H9 (cell line): ENCODE data around the gene EGFR. TPM values are rescaled to one million over a fixed set of nuclear protein-coding genes. Genes with fewer than 3 reads are reported as not detected.

Source experiments
- DNase-seq: peaks from one replicate; pipeline ENCODE4 v3.0.0-alpha.2; 2017
- H2AFZ ChIP-seq: one replicate; pipeline ENCODE4 v1.6.1; 2013; ENCODE audit warnings: mild to moderate bottlenecking, low read length, control low read depth, moderate library complexity
- H2AK5ac ChIP-seq: 2 replicates; pipeline ENCODE4 v1.6.1; 2013; ENCODE audit warnings: low read length, control low read depth, mixed read lengths; ENCODE audit not compliant: insufficient read length
- H2BK120ac ChIP-seq: one replicate; pipeline ENCODE4 v1.6.1; 2013; ENCODE audit warnings: low read depth, mild to moderate bottlenecking, low read length, control low read depth, inconsistent platforms; ENCODE audit not compliant: poor library complexity, severe bottlenecking
- H2BK12ac ChIP-seq: 2 replicates; pipeline ENCODE4 v1.6.1; 2013; ENCODE audit warnings: low read length, control low read depth, mixed read lengths, low read depth; ENCODE audit not compliant: insufficient read length
- H2BK15ac ChIP-seq: 2 replicates; pipeline ENCODE4 v1.6.1; 2013; ENCODE audit warnings: low read depth, low read length, control low read depth
- H2BK20ac ChIP-seq: one replicate; pipeline ENCODE4 v1.6.1; 2013; ENCODE audit warnings: low read depth, mild to moderate bottlenecking, low read length, control low read depth, inconsistent platforms; ENCODE audit not compliant: poor library complexity, severe bottlenecking
- H2BK5ac ChIP-seq: 2 replicates; pipeline ENCODE4 v1.6.1; 2013; ENCODE audit warnings: low read length, control low read depth, mixed read lengths; ENCODE audit not compliant: insufficient read length
- H3K14ac ChIP-seq: 2 replicates; pipeline ENCODE4 v1.6.1; 2013; ENCODE audit warnings: low read length, control low read depth; ENCODE audit not compliant: insufficient read depth
- H3K18ac ChIP-seq: 2 replicates; pipeline ENCODE4 v1.6.1; 2013; ENCODE audit warnings: low read depth, mild to moderate bottlenecking, mixed read lengths, low read length, control low read depth; ENCODE audit not compliant: insufficient read length
- H3K23ac ChIP-seq: 2 replicates; pipeline ENCODE4 v1.6.1; 2013; ENCODE audit warnings: low read length, control low read depth, mixed read lengths, low read depth; ENCODE audit not compliant: insufficient read length
- H3K23me2 ChIP-seq: 2 replicates; pipeline ENCODE4 v1.6.1; 2013; ENCODE audit warnings: low read depth, mild to moderate bottlenecking, mixed read lengths, low read length, control low read depth; ENCODE audit not compliant: insufficient read length, poor library complexity, severe bottlenecking
- H3K27ac ChIP-seq: 2 replicates; pipeline ENCODE4 v1.5.1; 2013; ENCODE audit warnings: low read length, control low read depth, mixed read lengths, low read depth; ENCODE audit not compliant: insufficient read length
- H3K27me3 ChIP-seq: 2 replicates; pipeline ENCODE4 v1.6.1; 2013; ENCODE audit warnings: low read length, control low read depth, inconsistent platforms; ENCODE audit not compliant: insufficient read depth
- H3K4ac ChIP-seq: 2 replicates; pipeline ENCODE4 v1.6.1; 2013; ENCODE audit warnings: low read depth, mild to moderate bottlenecking, control low read depth, inconsistent platforms, low read length, moderate library complexity
- H3K4me1 ChIP-seq: 2 replicates; pipeline ENCODE4 v1.6.1; 2013; ENCODE audit warnings: low read length, control low read depth, inconsistent platforms; ENCODE audit not compliant: insufficient read depth
- H3K4me2 ChIP-seq: 2 replicates; pipeline ENCODE4 v1.6.1; 2013; ENCODE audit warnings: low read length, control low read depth, mixed read lengths; ENCODE audit not compliant: insufficient read length, insufficient read depth
- H3K56ac ChIP-seq: 2 replicates; pipeline ENCODE4 v1.6.1; 2013; ENCODE audit warnings: low read depth, mild to moderate bottlenecking, mixed read lengths, low read length, control low read depth; ENCODE audit not compliant: insufficient read length
- H3K79me1 ChIP-seq: 2 replicates; pipeline ENCODE4 v1.6.1; 2013; ENCODE audit warnings: low read depth, mild to moderate bottlenecking, moderate library complexity, low read length, control low read depth, inconsistent platforms; ENCODE audit not compliant: insufficient read depth, poor library complexity, severe bottlenecking
- H3K79me2 ChIP-seq: 2 replicates; pipeline ENCODE4 v1.6.1; 2013; ENCODE audit warnings: low read length, control low read depth, inconsistent platforms; ENCODE audit not compliant: insufficient read depth
- H3K9ac ChIP-seq: 2 replicates; pipeline ENCODE4 v1.6.1; 2013; ENCODE audit warnings: low read length, control low read depth, mixed read lengths; ENCODE audit not compliant: insufficient read length; ENCODE audit errors: extremely low read depth
- H3K9me3 ChIP-seq: one replicate; pipeline ENCODE4 v1.6.1; 2013; ENCODE audit warnings: low read depth, low read length, inconsistent platforms; ENCODE audit not compliant: control insufficient read depth
- H3T11ph ChIP-seq: one replicate; pipeline ENCODE4 v1.6.1; 2013; ENCODE audit warnings: mild to moderate bottlenecking, low read length, control low read depth, inconsistent platforms
- H4K20me1 ChIP-seq: one replicate; pipeline ENCODE4 v1.6.1; 2013; ENCODE audit not compliant: control insufficient read depth, insufficient read length, insufficient read depth
- H4K5ac ChIP-seq: 2 replicates; pipeline ENCODE4 v1.6.1; 2013; ENCODE audit warnings: low read depth, mild to moderate bottlenecking, mixed read lengths, low read length, control low read depth; ENCODE audit not compliant: insufficient read length
- H4K8ac ChIP-seq: replicated peaks from 2 replicates; pipeline ENCODE4 v1.6.1; 2013; ENCODE audit warnings: low read length, control low read depth, mixed read lengths, low read depth; ENCODE audit not compliant: insufficient read length
- H4K91ac ChIP-seq: 2 replicates; pipeline ENCODE4 v1.6.1; 2013; ENCODE audit warnings: low read depth, mild to moderate bottlenecking, moderate library complexity, mixed read lengths, low read length, control low read depth; ENCODE audit not compliant: insufficient read length
- H3K27ac Mint-ChIP-seq, 3 experiments: 2 replicates in 2 of 3; 3 replicates in 1 of 3; pipeline ENCODE4 v1.8.0; 2020 to 2021; ENCODE audit warnings: mixed read lengths in 3 of 3, mild to moderate bottlenecking in 1 of 3, moderate library complexity in 1 of 3
- H3K27me3 Mint-ChIP-seq: 2 replicates; pipeline ENCODE4 v1.8.0; 2021; ENCODE audit warnings: low read depth, mild to moderate bottlenecking, moderate library complexity, mixed read lengths
- H3K36me3 Mint-ChIP-seq, 3 experiments: 2 replicates in 2 of 3; 3 replicates in 1 of 3; pipeline ENCODE4 v1.8.0; 2020 to 2021; ENCODE audit warnings: low read depth in 3 of 3, mixed read lengths in 3 of 3; ENCODE audit not compliant: insufficient read depth in 1 of 3
- H3K4me1 Mint-ChIP-seq, 2 experiments: 2 replicates each; pipeline ENCODE4 v1.8.0; 2020; ENCODE audit warnings: mixed read lengths in 2 of 2
- H3K4me3 Mint-ChIP-seq, 2 experiments: 2 replicates in 1 of 2; 3 replicates in 1 of 2; pipeline ENCODE4 v1.8.0; 2020 to 2021; ENCODE audit warnings: mild to moderate bottlenecking in 2 of 2, mixed read lengths in 2 of 2, moderate library complexity in 1 of 2
- H3K9me3 Mint-ChIP-seq, 2 experiments: 2 replicates in 1 of 2; 3 replicates in 1 of 2; pipeline ENCODE4 v1.8.0; 2020; ENCODE audit warnings: mild to moderate bottlenecking in 2 of 2, mixed read lengths in 2 of 2, moderate library complexity in 1 of 2
- CTCF ChIP-seq: fragments of 200-600 bp; sonication (generic); conservative IDR thresholded peaks from 3 replicates; pipeline ENCODE4 v1.8.0; 2021; ENCODE audit warnings: antibody characterized with exemption, mild to moderate bottlenecking
- WGBS: extraction: QIAGEN DNeasy Blood & Tissue Kit; methylation state at CpG from one replicate; pipeline ENCODE4 v1.1.7; 2013; ENCODE audit warnings: missing lambda C conversion rate, low lambda C conversion rate, mixed read lengths; ENCODE audit not compliant: insufficient read length; ENCODE audit errors: extremely low coverage; 5-methylcytosine and 5-hydroxymethylcytosine counted together
- total RNA-seq: library from RNA; stranded (reverse); gene quantifications from 2 replicates; pipeline ENCODE4 v1.2.1, GENCODE V29; 2021

The EGFR gene
- total RNA-seq, 1 experiment from 2014 or later, result 3.3 TPM

DNA sequence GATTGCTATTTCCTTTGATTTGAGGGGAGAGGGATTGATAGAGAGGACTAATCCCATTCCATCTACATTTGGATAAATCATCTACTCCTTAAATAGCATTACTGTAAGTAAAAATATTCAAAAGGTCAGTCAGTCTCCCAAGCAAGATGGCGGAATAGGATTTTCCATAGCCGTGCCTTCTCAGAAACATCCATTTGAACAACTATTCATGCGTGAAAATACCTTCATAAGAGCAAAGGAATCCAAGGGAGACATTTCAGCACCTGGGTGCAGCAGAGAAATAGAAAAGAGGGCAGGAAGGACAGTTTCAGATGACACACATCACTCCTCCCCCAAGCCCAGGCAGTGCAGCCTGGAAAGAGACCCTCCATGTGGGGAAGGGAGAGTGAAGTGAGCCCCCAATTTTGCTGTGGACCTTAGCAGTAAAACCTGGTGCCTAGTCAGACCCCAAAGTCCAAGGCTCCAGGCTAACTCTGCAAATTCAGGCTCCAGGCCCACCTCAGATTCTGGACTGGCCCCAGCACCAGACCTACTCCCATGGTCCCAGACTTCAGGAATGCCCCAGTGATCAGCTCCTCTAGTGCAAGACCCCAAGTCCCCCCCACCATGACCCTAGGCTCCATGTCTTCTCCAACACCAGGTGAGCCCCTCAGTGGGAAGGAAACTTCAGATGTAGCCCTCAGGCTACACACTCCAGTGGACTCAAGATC lies 242.0 kb downstream of the EGFR start:
- H3K23me2 ChIP-seq, result peaks cover under 1% of the 10 kb centered on the region
- H3K4me2 ChIP-seq, result no peak overlapping the region
- no CpG with 5 or more reads among the region's 3 CpGs for WGBS
- no peak overlapping the region for H2BK15ac ChIP-seq
- no peak overlapping the region for H3K4ac ChIP-seq
- Mint-ChIP-seq H3K27me3 (peaks cover 19% of the 10 kb centered on the region), H3K4me3 (no peak overlapping the region), H3K4me1 (peaks cover 0 to 1% of the 10 kb centered on the region in 2 experiments; a peak in 1 of 4 replicates), H3K27ac (no peak overlapping the region; a peak in 1 of 7 replicates), H3K9me3 (peaks cover 3 to 4% of the 10 kb centered on the region in 2 experiments; a peak in 2 of 5 replicates), H3K36me3 (no peaks in the 10 kb centered on the region; a peak in 1 of 7 replicates)
- no peak overlapping the region for H3K18ac ChIP-seq
- peaks cover 2% of the 10 kb centered on the region for H4K20me1 ChIP-seq
- H3K23ac ChIP-seq, result no peak overlapping the region
- no peaks in the 10 kb centered on the region for H3K79me1 ChIP-seq
- no peak overlapping the region for H2BK20ac ChIP-seq
- H2AK5ac ChIP-seq, result no peak overlapping the region
- H3K9ac ChIP-seq, result no peak overlapping the region
- H3K9me3 ChIP-seq, result no peaks in the 10 kb centered on the region
- H2BK12ac ChIP-seq, result no peak overlapping the region
- no peak for DNase-seq
- H4K91ac ChIP-seq, result no peak overlapping the region
- no peak overlapping the region for H3K14ac ChIP-seq
- H2AFZ ChIP-seq, result no peak overlapping the region
- H3K4me1 ChIP-seq, result no peaks in the 10 kb centered on the region
- no peak overlapping the region for H3K27ac ChIP-seq
- H3K79me2 ChIP-seq, result no peaks in the 10 kb centered on the region
- peaks cover 3% of the 10 kb centered on the region; the same call in 1 of the 2 replicates for H3K27me3 ChIP-seq
- H3T11ph ChIP-seq, result no peak overlapping the region
- no peak overlapping the region for H4K5ac ChIP-seq
- no peak for TF ChIP-seq CTCF
- H4K8ac ChIP-seq, result no peak overlapping the region
- H2BK5ac ChIP-seq, result no peak overlapping the region
- no peak overlapping the region for H2BK120ac ChIP-seq
- no peak overlapping the region for H3K56ac ChIP-seq
